CD4-positive, alpha-beta T cell (primary cell): ENCODE results near the gene CASP10. TPM values are rescaled to one million over a fixed set of nuclear protein-coding genes. Genes with fewer than 3 reads are reported as not detected.
"Not testable (repeated sequence)": the region's sequence is repeated elsewhere in the genome, so short reads cannot be mapped to it uniquely, and the experiment has no call there.

Experiments
- ATAC-seq: fragments of 200-7000 bp; cut with Tn5 transposase; one replicate; pipeline ENCODE4 v1.10.0; 2022; ENCODE audit warnings: mild to moderate bottlenecking; ENCODE audit not compliant: poor library complexity
- CTCF ChIA-PET: fragments of 350-600 bp; sonication (Branson Sonifier 250); formaldehyde crosslinking; loops from one replicate; lab custom pipeline; 2021; ENCODE audit warnings: antibody characterized with exemption, inconsistent platforms; lab: Charles Lee
- POLR2A ChIA-PET: fragments of 350-600 bp; sonication (Branson Sonifier 250); formaldehyde crosslinking; loops from one replicate; lab custom pipeline; 2021; ENCODE audit warnings: antibody characterized with exemption, inconsistent platforms; lab: Charles Lee
- DNase-seq, 14 experiments: peaks; one replicate each; pipeline ENCODE4 v3.0.0-alpha.2; 2013 to 2020; ENCODE audit warnings: mixed read lengths in 2 of 14
- H3K27ac ChIP-seq, 2 donors: one replicate each; pipeline versions ENCODE4 v1.5.1 to v1.7.0; 2013; ENCODE audit warnings: low read length in 2 of 2, low read depth in 1 of 2, mild to moderate bottlenecking in 1 of 2
- H3K27me3 ChIP-seq, 2 experiments: 1 replicate in 1 of 2; 2 replicates in 1 of 2; pipeline versions ENCODE4 v1.6.1 to v1.7.0; 2013; ENCODE audit warnings: low read length in 2 of 2, control low read depth in 1 of 2, mild to moderate bottlenecking in 1 of 2, moderate library complexity in 1 of 2; ENCODE audit not compliant: insufficient read depth in 2 of 2, control insufficient read depth in 1 of 2
- H3K36me3 ChIP-seq: one replicate; pipeline ENCODE4 v1.6.1; 2013; ENCODE audit warnings: low read length, control low read depth; ENCODE audit not compliant: insufficient read depth
- H3K4me1 ChIP-seq: one replicate; pipeline ENCODE4 v1.6.1; 2013; ENCODE audit warnings: low read length, control low read depth; ENCODE audit not compliant: insufficient read depth
- H3K4me3 ChIP-seq: one replicate; pipeline ENCODE4 v1.5.1; 2013; ENCODE audit warnings: mild to moderate bottlenecking, low read length, moderate library complexity
- H3K9me3 ChIP-seq, 2 experiments: 1 replicate in 1 of 2; 2 replicates in 1 of 2; pipeline versions ENCODE4 v1.6.1 to v1.7.0; 2013; ENCODE audit warnings: low read length in 2 of 2, mild to moderate bottlenecking in 2 of 2, control low read depth in 1 of 2, moderate library complexity in 1 of 2; ENCODE audit not compliant: control insufficient read depth in 1 of 2, insufficient read depth in 1 of 2
- H3K27ac Mint-ChIP-seq: one replicate; pipeline ENCODE4 v1.8.0; 2020; ENCODE audit warnings: mixed read lengths
- H3K27me3 Mint-ChIP-seq: one replicate; pipeline ENCODE4 v1.8.0; 2021; ENCODE audit warnings: mixed read lengths
- H3K36me3 Mint-ChIP-seq: one replicate; pipeline ENCODE4 v1.8.0; 2021; ENCODE audit warnings: low read depth, mixed read lengths
- H3K4me1 Mint-ChIP-seq: one replicate; pipeline ENCODE4 v1.8.0; 2021; ENCODE audit warnings: low read depth, mixed read lengths
- H3K4me3 Mint-ChIP-seq: one replicate; pipeline ENCODE4 v1.8.0; 2020; ENCODE audit warnings: mild to moderate bottlenecking, mixed read lengths
- H3K9me3 Mint-ChIP-seq: one replicate; pipeline ENCODE4 v1.8.0; 2020; ENCODE audit warnings: mixed read lengths
- CTCF ChIP-seq: fragments of 200-600 bp; IDR thresholded peaks from one replicate; pipeline ENCODE4 v1.8.0; 2022; ENCODE audit warnings: antibody characterized with exemption, mild to moderate bottlenecking
- intact Hi-C, 2 experiments: fragments of 100-400 bp; cut with DNase I in 1 of 2; cut with micrococcal nuclease in 1 of 2; formaldehyde crosslinking; loops; one replicate each; pipeline versions ENCODE4 v1.15.1 to v1.9.0; 2023 to 2025; cut with DNase I, micrococcal nuclease
- total RNA-seq, 174 experiments: library from RNA in 2 of 174; stranded (reverse) in 2 of 174; gene quantifications; one replicate each; pipeline ENCODE4 v1.2.3 and lab custom pipeline; 2021 to 2026

Gene CASP10
- total RNA-seq, 2 experiments from 2014 or later = 12.6 to 13.7 TPM

- no peak overlapping the region for H3K27ac Mint-ChIP-seq
- no peak for DNase-seq
Observed at GRCh38 chr2:201164166-201164565, 18.8 kb upstream of the CASP10 start.

GRCh38 chr2:201167546-201167945 is 15.4 kb upstream of the CASP10 start:
- ChIA-PET POLR2A (interaction anchor here (0.8 kb wide), 1 partner anchor 50 kb away, joined by 3 read pairs; no protein-coding TSS in a partner anchor), CTCF (no interaction called here)
- no peak overlapping the region for H3K27ac Mint-ChIP-seq
- Histone ChIP-seq H3K9me3 (peaks cover 27 to 33% of the 10 kb centered on the region in 2 experiments), H3K4me3 (no peak overlapping the region), H3K4me1 (no peaks in the 10 kb centered on the region), H3K36me3 (peaks cover 46% of the 10 kb centered on the region), H3K27me3 (no peaks in the 10 kb centered on the region), H3K27ac (no peak overlapping the region)
- H3K4me1 Mint-ChIP-seq = no peaks in the 10 kb centered on the region
- no peaks in the 10 kb centered on the region for H3K27me3 Mint-ChIP-seq
- peaks cover 21% of the 10 kb centered on the region for H3K9me3 Mint-ChIP-seq
- TF ChIP-seq CTCF = no peak
- intact Hi-C loops = no loop called here
- DNase-seq (no peak), ATAC-seq (no peak)
- no peak overlapping the region for H3K4me3 Mint-ChIP-seq
- H3K36me3 Mint-ChIP-seq = peaks cover 71% of the 10 kb centered on the region

More at GRCh38 chr2:201164166-201164565, 18.8 kb upstream of the CASP10 start:
- no peak for TF ChIP-seq CTCF
- no peaks in the 10 kb centered on the region for H3K27me3 Mint-ChIP-seq
- peaks cover 11% of the 10 kb centered on the region for H3K9me3 Mint-ChIP-seq
- no peaks in the 10 kb centered on the region for H3K4me1 Mint-ChIP-seq
- H3K9me3 ChIP-seq = peaks cover 16 to 25% of the 10 kb centered on the region in 2 experiments
- no peak overlapping the region for H3K4me3 Mint-ChIP-seq
- no peak overlapping the region for H3K4me3 ChIP-seq
- peaks cover 77% of the 10 kb centered on the region for H3K36me3 ChIP-seq
- ChIA-PET CTCF (no interaction called here), POLR2A (no interaction called here)
- intact Hi-C loops = no loop called here
- H3K27me3 ChIP-seq = no peaks in the 10 kb centered on the region
- H3K4me1 ChIP-seq = no peaks in the 10 kb centered on the region
- H3K27ac ChIP-seq = no peak overlapping the region
- ATAC-seq = no peak
- H3K36me3 Mint-ChIP-seq = peaks cover 81% of the 10 kb centered on the region

DNA sequence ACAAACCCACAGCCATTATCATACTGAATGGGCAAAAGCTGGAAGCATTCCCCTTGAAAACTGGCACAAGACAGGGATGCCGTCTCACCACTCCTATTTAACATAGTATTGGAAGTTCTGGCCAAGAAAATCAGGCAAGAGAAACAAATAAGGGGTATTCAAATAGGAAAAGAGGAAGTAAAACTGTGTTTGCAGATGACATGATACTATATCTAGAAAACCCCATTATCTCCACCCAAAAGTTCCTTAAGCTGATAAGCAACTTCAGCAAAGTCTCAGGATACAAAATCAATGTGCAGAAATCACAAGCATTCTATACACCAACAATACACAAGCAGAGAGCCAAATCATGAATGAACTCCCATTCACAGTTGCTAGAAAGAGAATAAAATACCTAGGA is 14.4 kb upstream of the CASP10 start:
- H3K27ac Mint-ChIP-seq, CTCF ChIA-PET, H3K27me3 Mint-ChIP-seq, H3K27me3 ChIP-seq, ATAC-seq, H3K4me3 ChIP-seq, DNase-seq, H3K27ac ChIP-seq, H3K4me3 Mint-ChIP-seq, intact Hi-C loops, H3K4me1 ChIP-seq, H3K4me1 Mint-ChIP-seq: not testable (repeated sequence)
- peaks cover 62% of the 10 kb centered on the region for H3K36me3 Mint-ChIP-seq
- Histone ChIP-seq H3K36me3 (peaks cover 36% of the 10 kb centered on the region), H3K9me3 (peaks cover 32 to 33% of the 10 kb centered on the region in 2 experiments)
- POLR2A ChIA-PET = interaction anchor here (0.7 kb wide), 1 partner anchor 99 kb away, joined by 3 read pairs; no protein-coding TSS in a partner anchor
- peaks cover 21% of the 10 kb centered on the region for H3K9me3 Mint-ChIP-seq
